Activated CD4-positive, alpha-beta T cell treated with anti-CD3 and anti-CD28 coated beads for 24 hours (primary cell): Measurements from ENCODE around the gene AKAP6.

Experiments used
- DNase-seq, 2 donors: peaks; one replicate each; pipeline ENCODE4 v3.0.0-alpha.2; 2020; ENCODE audit warnings: low read depth in 2 of 2

AKAP6 gene

GRCh38 chr14:32534145-32534544 lies 205.0 kb downstream of the AKAP6 start:
- DNase-seq = no peak

- no peak for DNase-seq
Observed at GRCh38 chr14:32536175-32536574, 207.1 kb downstream of the AKAP6 start.

DNA sequence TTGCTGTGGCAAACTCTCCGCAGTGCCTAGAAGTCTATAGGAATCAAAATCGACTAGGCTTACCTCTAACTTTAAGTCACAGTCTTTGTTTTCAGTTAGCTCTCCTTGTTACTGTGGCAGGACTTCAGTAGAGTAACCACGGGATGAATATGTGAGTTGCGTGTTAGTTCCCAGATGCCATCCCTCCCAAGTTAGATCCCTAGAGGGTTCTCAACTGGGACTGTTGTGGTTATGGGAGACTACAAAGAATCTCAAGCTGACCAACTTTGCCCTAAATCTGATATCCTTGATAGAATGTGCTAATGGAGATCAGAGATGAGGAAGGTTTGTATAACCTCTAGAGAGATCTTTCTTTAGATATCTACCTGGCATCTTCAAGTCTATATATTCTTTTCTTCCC lies 208.1 kb downstream of the AKAP6 start:
- no peak for DNase-seq

- DNase-seq = no peak
Observed at GRCh38 chr14:32542507-32542906, 213.4 kb downstream of the AKAP6 start.

DNA sequence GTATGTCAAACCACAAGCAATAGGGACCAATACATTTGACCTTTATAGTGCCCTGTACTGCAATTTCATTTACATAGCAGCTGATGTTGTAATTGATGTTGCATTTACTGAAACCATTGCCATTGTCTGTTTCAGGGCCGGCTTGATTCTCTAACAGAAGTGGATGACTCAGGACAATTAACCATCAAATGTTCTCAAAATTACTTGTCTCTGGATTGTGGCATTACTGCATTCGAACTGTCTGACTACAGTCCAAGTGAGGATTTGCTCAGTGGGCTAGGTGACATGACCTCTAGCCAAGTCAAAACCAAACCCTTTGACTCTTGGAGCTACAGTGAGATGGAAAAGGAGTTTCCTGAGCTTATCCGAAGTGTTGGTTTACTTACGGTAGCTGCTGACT lies 216.0 kb downstream of the AKAP6 start:
- DNase-seq = no peak

- DNase-seq = no peak
Observed at GRCh38 chr14:32545506-32546210, 216.6 kb downstream of the AKAP6 start.

DNA sequence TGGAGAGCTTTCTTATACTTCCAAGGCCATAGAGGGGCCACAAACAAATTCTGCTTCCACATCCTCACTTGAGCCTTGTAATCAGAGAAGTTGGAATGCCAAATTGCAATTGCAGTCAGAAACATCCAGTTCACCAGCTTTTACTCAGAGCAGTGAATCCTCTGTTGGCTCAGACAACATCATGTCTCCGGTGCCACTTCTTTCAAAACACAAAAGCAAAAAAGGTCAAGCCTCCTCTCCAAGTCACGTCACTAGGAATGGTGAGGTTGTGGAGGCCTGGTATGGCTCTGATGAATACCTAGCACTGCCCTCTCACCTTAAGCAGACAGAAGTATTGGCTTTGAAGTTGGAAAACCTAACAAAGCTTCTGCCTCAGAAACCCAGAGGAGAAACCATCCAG lies 217.1 kb downstream of the AKAP6 start:
- DNase-seq = no peak

GRCh38 chr14:32552766-32553165 lies 223.7 kb downstream of the AKAP6 start:
- no peak for DNase-seq

- no peak for DNase-seq
Observed at GRCh38 chr14:32559048-32559447, 229.9 kb downstream of the AKAP6 start.

DNA sequence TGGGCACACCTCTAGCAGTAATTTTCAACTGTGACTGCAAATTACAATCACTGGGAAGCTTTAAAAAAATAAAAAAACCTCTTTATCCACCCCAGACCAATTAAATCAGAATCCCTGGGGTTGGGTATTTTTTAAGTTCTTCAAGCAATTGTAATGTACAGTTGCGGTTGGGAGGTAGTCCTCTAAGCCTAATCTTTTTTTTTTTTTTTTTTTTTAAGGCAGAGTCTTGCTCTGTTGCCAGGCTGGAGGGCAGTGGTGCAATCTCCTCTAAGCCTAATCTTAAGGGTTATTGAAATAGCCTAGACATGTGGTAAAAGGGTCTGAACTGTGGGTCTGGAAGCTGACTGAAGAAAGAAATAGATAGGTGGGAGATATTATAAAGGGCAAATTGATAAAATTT lies 230.5 kb downstream of the AKAP6 start:
- DNase-seq = no peak

DNA sequence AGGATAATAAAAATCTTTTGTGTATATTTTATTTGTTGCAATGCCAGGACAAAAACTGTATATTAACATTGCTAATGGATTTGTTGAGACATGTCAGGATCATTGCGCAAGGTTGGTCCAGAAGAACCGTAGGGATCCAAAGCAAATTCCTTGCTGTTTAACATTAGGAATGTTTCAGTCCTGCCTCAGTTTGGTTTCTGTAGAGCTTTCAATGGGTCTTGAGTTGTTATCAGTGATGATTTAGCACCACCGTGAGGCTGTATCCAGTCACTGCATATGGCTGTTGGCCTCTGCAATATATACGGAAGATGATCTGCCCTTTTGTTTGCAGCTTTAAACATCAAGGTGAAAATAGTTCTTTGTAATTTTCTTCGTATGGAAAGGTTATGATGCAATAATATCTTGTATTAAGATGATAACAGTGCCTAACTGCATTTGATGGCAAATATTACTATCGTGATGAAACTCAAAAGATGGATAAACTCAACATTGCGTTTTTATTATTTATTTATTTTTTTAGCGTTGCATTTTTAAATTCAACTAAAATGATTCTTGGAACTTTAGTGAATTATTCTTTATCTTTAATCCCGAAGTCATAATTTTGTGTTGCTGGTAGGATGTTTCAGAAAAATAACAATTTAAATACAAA lies 231.2 kb downstream of the AKAP6 start:
- DNase-seq = peak; percentile 4

GRCh38 chr14:32561520-32561919 lies 232.4 kb downstream of the AKAP6 start:
- DNase-seq = no peak

- DNase-seq = no peak
Observed at GRCh38 chr14:32564596-32564995, 235.5 kb downstream of the AKAP6 start.

- DNase-seq = no peak
Observed at GRCh38 chr14:32565256-32565655, 236.2 kb downstream of the AKAP6 start.

- DNase-seq = no peak
Observed at GRCh38 chr14:32567543-32568384, 238.7 kb downstream of the AKAP6 start.

DNA sequence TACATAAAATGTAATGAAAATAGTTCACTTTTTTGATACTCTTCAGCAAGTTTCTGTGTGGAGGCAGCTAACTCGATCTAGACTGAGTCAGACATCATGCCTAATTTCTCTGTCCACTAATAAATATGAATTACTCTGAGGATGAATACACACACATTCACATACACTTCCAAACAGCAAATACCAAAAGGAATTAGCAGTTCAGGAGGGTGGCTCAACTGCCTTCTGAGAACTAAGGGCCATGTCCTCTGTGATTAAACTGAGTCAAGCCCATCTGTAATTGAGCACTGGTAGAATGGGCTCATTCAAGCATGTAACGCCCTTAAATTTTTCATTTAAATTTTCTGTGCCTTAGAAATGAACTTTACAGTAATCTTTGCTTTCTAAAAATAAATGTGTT lies 242.5 kb downstream of the AKAP6 start:
- DNase-seq = no peak

GRCh38 chr14:32571995-32572866 lies 243.1 kb downstream of the AKAP6 start:
- DNase-seq = no peak

GRCh38 chr14:32572867-32573150 lies 243.7 kb downstream of the AKAP6 start:
- DNase-seq = no peak

- DNase-seq = no peak
Observed at GRCh38 chr14:32574269-32574668, 245.2 kb downstream of the AKAP6 start.

DNA sequence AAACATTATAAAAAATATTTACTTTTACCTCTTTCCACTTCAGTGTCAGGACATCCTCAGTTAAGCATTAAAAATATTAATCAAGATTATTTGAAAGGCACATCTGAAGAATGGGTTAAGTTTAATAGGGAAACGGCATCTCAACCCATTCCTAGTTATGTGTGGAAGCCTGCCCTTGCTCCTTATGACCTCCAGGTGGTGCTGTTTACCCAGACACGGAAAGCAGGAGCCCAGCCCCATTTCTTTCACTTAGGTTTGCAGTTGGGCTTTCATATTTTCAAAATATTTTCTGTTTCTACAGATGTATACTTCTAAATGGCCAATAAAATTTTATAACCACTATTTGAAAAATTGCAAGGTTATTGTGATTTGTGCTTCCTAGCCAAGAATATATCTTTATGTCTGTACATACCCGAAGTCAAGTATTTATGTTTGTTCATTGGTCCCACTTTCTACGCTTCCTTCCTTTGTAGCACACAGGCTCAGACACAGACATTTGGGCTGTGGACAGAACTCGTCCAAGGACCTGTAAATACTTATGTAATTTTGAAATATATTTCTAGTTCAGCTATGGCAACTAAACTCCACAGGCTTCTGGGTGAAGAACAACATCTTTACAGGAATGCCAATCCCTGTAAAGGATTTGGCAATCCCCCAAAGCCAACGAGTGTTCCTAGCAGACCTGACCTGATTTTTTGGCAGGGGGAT lies 247.1 kb downstream of the AKAP6 start:
- DNase-seq = peak in 1 of 2 donors; percentile 19

DNA sequence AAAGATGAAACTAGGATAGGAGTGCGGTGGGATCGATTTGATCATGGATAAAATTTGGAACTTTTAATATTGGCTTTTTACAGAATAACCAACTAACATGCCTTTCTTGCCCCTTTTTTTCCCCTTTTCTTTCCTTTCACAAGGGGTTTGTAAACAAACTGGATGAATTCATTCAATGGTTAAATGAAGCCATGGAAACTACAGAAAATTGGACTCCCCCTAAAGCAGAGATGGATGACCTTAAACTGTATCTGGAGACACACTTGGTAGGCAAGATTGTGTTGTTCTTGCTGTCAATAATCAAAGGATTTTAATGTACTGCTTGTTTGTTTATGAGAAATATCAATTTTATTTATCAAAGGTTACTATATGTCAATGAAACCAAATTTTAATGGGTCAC lies 247.9 kb downstream of the AKAP6 start:
- no peak for DNase-seq
